AG04449 (cell line): ENCODE results near the gene SLC24A4.
A peak's percentile ranks its signal among the peaks of the same experiment; 100 is the strongest.

Experiments
- CTCF ChIA-PET: fragments of 350-600 bp; formaldehyde crosslinking; extraction: SDS; loops from one replicate; lab custom pipeline; 2021; ENCODE audit warnings: antibody characterized with exemption; lab: Yijun Ruan, JAX
- POLR2A ChIA-PET: fragments of 400-600, 350-600 bp; formaldehyde crosslinking; extraction: SDS; loops from one replicate; lab custom pipeline; 2020; ENCODE audit warnings: antibody characterized with exemption, inconsistent platforms; lab: Yijun Ruan, JAX
- DNase-seq: peaks from one replicate; pipeline ENCODE4 v3.0.0-alpha.2; 2010; ENCODE audit warnings: low read depth, low spot score
- H3K4me3 ChIP-seq: 2 replicates; pipeline ENCODE4 v1.5.1; 2011; ENCODE audit warnings: low read depth, mild to moderate bottlenecking, control low read depth, low read length
- CTCF ChIP-seq: IDR thresholded peaks from one replicate; pipeline ENCODE4 v1.5.1; 2011; ENCODE audit warnings: mild to moderate bottlenecking, moderate library complexity, low read length, control low read depth, inconsistent platforms; ENCODE audit not compliant: insufficient read depth; ENCODE audit errors: missing control alignments

The SLC24A4 gene

GRCh38 chr14:92513966-92514843 is 191.2 kb downstream of the SLC24A4 start:
- no peak for DNase-seq
- H3K4me3 ChIP-seq: peak overlapping the region; percentile 76
- CTCF ChIA-PET: interaction anchor here (0.9 to 2.5 kb wide), 4 partner anchors 166 to 407 kb away, joined by 3 to 10 read pairs (median 6); no protein-coding TSS in a partner anchor
- POLR2A ChIA-PET: no interaction called here
- no peak for TF ChIP-seq CTCF

GRCh38 chr14:92514844-92515514 is 192.0 kb downstream of the SLC24A4 start:
- CTCF ChIA-PET: interaction anchor here (0.9 to 2.5 kb wide), 4 partner anchors 166 to 408 kb away, joined by 3 to 10 read pairs (median 6); no protein-coding TSS in a partner anchor
- POLR2A ChIA-PET: no interaction called here

GRCh38 chr14:92515546-92516343 is 192.8 kb downstream of the SLC24A4 start:
- TF ChIP-seq CTCF: no peak
- no peak for DNase-seq
- no peak overlapping the region; the same call in 1 of the 2 replicates for H3K4me3 ChIP-seq
- ChIA-PET POLR2A (no interaction called here), CTCF (interaction anchor here (1.8 to 2.5 kb wide), 2 partner anchors 171 to 381 kb away, joined by 5 to 9 read pairs; no protein-coding TSS in a partner anchor)

More at GRCh38 chr14:92514844-92515514, 192.0 kb downstream of the SLC24A4 start:
- H3K4me3 ChIP-seq: peak overlapping the region; percentile 76
- no peak for DNase-seq
- TF ChIP-seq CTCF: no peak

GRCh38 chr14:92516344-92516965 is 193.5 kb downstream of the SLC24A4 start:
- ChIA-PET CTCF (interaction anchor here (1.8 to 2.5 kb wide), 2 partner anchors 170 to 381 kb away, joined by 5 to 9 read pairs; no protein-coding TSS in a partner anchor), POLR2A (no interaction called here)
- DNase-seq: no peak
- no peak overlapping the region for H3K4me3 ChIP-seq
- no peak for TF ChIP-seq CTCF

GRCh38 chr14:92516966-92517506 is 194.1 kb downstream of the SLC24A4 start:
- TF ChIP-seq CTCF: no peak
- no peak overlapping the region for H3K4me3 ChIP-seq
- ChIA-PET POLR2A (no interaction called here), CTCF (interaction anchor here (1.8 to 2.5 kb wide), 2 partner anchors 169 to 382 kb away, joined by 5 to 9 read pairs; no protein-coding TSS in a partner anchor)
- no peak for DNase-seq
